Endothelial cell of umbilical vein (primary cell): ENCODE measurements around the gene PRKCB.

Source experiments
- EZH2 ChIP-seq: IDR thresholded peaks from 2 replicates; pipeline ENCODE4 v1.6.1; 2012; ENCODE audit warnings: borderline replicate concordance, low read depth, mild to moderate bottlenecking, moderate library complexity, low read length, inconsistent platforms; ENCODE audit not compliant: severe bottlenecking
- POLR2A ChIP-seq: IDR thresholded peaks from 2 replicates; pipeline ENCODE4 v1.6.1; 2012; ENCODE audit warnings: low read depth, mild to moderate bottlenecking, control low read depth, low read length
- POLR2AphosphoS5 ChIP-seq: IDR thresholded peaks from 2 replicates; pipeline ENCODE4 v1.6.1; 2012; ENCODE audit warnings: low read depth, mild to moderate bottlenecking, control low read depth, low read length, moderate library complexity; ENCODE audit not compliant: insufficient read depth
- TF ChIP-seq, protein P1 (sequence below), 2 donors: IDR thresholded peaks; 1 replicate in 1 of 2; 2 replicates in 1 of 2; pipeline ENCODE4 v1.5.1; 2011; ENCODE audit warnings: low read length in 2 of 2, mild to moderate bottlenecking in 2 of 2, moderate library complexity in 2 of 2, control low read depth in 1 of 2, inconsistent platforms in 1 of 2, low read depth in 1 of 2; ENCODE audit not compliant: insufficient read depth in 1 of 2; ENCODE audit errors: extremely low read depth in 1 of 2
- TF ChIP-seq, protein P2 (sequence below): IDR thresholded peaks from 2 replicates; pipeline ENCODE4 v1.6.1; 2011; ENCODE audit not compliant: insufficient read depth, insufficient read length

DNA sequence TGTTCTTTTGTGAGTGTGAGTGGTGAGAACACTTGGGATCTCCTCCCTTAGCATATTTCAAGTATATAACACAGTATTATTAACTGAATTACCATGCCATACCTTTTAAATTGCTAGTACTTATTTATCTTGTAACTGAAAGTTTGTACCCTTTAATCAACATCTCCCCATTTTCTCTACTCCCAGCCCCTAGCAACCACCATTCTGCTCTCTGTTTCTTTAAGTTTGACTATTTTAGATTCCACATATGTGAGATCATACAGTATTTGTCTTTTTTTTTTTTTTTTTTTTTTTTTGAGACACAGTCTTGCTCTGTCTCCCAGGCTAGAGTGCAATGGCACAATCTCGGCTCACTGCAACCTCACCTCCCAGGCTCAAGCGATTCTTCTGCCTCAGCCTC is 302.8 kb downstream of the PRKCB start:
- no peak for TF ChIP-seq POLR2AphosphoS5
- TF ChIP-seq, protein P1, sequence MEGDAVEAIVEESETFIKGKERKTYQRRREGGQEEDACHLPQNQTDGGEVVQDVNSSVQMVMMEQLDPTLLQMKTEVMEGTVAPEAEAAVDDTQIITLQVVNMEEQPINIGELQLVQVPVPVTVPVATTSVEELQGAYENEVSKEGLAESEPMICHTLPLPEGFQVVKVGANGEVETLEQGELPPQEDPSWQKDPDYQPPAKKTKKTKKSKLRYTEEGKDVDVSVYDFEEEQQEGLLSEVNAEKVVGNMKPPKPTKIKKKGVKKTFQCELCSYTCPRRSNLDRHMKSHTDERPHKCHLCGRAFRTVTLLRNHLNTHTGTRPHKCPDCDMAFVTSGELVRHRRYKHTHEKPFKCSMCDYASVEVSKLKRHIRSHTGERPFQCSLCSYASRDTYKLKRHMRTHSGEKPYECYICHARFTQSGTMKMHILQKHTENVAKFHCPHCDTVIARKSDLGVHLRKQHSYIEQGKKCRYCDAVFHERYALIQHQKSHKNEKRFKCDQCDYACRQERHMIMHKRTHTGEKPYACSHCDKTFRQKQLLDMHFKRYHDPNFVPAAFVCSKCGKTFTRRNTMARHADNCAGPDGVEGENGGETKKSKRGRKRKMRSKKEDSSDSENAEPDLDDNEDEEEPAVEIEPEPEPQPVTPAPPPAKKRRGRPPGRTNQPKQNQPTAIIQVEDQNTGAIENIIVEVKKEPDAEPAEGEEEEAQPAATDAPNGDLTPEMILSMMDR (IDR thresholded peaks at IDR 0.05; ENCODE audit: extremely low read depth in 1 of 2, insufficient read depth in 1 of 2, low read depth in 1 of 2, low read length in 2 of 2) = no peak
- no peak for TF ChIP-seq EZH2
- TF ChIP-seq POLR2A = no peak
- TF ChIP-seq, protein P2, sequence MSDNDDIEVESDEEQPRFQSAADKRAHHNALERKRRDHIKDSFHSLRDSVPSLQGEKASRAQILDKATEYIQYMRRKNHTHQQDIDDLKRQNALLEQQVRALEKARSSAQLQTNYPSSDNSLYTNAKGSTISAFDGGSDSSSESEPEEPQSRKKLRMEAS = no peak
